ENCODE results near the gene TBC1D22B. TPM values are rescaled to one million over a fixed set of nuclear protein-coding genes. Genes with fewer than 3 reads are reported as not detected.
A peak's percentile ranks its signal among the peaks of the same experiment; 100 is the strongest.

Gene TBC1D22B
- total and polyA plus RNA-seq, 2 of the 13 experiments (the other 11 are each of a cell fraction or from before 2014, with no cell fraction given), result 9.7 to 12.9 TPM

DNA sequence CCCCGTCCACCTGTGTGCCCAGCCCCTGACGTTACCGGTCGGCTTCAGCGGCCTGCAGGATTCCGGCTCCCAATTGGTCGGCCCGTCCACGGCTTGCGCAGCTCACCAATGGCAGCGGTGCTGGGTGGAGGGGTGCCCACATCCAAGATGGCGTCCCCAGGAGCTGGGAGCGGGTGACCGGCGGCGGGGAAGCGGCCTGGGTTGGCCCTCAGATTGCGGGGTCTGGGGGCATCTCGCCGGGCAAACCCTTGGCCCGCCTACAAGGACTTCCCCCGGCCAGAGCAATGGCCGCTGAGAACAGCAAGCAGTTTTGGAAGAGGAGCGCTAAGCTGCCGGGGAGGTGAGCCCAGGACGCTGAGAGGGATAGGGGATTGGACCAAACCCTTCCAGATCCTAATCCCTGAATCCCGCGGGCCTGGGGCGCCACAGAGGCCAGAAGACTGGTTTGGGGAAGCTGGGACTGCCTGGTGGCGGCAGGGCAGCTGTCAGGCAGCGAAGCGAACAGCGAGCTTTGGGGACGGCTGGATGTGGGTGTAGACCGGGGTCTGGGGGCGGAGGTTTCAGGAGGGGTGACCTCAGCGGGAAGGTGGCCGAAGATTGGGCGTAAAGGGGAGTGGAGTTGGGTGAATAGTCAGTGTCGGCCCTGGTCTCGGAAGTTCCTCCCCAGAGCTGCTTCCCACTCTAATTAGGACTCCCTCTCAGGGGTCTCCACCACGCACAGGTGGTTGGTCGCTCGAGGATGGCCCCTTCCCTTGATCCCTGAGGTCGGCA is at the start of gene TBC1D22B, which contains the start of gene TMEM217 (continued):
- peak; percentile 90 for TF ChIP-seq KMT2A (CRISPR knock-in tag; IDR thresholded peaks at IDR 0.05)
- TF ChIP-seq, protein P1, sequence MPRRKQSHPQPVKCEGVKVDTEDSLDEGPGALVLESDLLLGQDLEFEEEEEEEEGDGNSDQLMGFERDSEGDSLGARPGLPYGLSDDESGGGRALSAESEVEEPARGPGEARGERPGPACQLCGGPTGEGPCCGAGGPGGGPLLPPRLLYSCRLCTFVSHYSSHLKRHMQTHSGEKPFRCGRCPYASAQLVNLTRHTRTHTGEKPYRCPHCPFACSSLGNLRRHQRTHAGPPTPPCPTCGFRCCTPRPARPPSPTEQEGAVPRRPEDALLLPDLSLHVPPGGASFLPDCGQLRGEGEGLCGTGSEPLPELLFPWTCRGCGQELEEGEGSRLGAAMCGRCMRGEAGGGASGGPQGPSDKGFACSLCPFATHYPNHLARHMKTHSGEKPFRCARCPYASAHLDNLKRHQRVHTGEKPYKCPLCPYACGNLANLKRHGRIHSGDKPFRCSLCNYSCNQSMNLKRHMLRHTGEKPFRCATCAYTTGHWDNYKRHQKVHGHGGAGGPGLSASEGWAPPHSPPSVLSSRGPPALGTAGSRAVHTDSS (CRISPR knock-in tag; conservative IDR thresholded peaks at IDR 0.05), result no peak
- peak; percentile 90 for TF ChIP-seq ZNF124 (CRISPR knock-in tag; IDR thresholded peaks at IDR 0.05)
- TF ChIP-seq, protein P2, sequence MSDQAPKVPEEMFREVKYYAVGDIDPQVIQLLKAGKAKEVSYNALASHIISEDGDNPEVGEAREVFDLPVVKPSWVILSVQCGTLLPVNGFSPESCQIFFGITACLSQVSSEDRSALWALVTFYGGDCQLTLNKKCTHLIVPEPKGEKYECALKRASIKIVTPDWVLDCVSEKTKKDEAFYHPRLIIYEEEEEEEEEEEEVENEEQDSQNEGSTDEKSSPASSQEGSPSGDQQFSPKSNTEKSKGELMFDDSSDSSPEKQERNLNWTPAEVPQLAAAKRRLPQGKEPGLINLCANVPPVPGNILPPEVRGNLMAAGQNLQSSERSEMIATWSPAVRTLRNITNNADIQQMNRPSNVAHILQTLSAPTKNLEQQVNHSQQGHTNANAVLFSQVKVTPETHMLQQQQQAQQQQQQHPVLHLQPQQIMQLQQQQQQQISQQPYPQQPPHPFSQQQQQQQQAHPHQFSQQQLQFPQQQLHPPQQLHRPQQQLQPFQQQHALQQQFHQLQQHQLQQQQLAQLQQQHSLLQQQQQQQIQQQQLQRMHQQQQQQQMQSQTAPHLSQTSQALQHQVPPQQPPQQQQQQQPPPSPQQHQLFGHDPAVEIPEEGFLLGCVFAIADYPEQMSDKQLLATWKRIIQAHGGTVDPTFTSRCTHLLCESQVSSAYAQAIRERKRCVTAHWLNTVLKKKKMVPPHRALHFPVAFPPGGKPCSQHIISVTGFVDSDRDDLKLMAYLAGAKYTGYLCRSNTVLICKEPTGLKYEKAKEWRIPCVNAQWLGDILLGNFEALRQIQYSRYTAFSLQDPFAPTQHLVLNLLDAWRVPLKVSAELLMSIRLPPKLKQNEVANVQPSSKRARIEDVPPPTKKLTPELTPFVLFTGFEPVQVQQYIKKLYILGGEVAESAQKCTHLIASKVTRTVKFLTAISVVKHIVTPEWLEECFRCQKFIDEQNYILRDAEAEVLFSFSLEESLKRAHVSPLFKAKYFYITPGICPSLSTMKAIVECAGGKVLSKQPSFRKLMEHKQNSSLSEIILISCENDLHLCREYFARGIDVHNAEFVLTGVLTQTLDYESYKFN (CRISPR knock-in tag; conservative IDR thresholded peaks at IDR 0.05), result peak; percentile 58
- no peak for TF ChIP-seq TBL1XR1 (IDR thresholded peaks at IDR 0.05; ENCODE audit: borderline replicate concordance, low read length, partially characterized antibody)
- TF ChIP-seq ZNF224 (CRISPR knock-in tag; IDR thresholded peaks at IDR 0.05), result peak; percentile 75; the same call in 1 of the 2 replicates
- TF ChIP-seq, protein P3, sequence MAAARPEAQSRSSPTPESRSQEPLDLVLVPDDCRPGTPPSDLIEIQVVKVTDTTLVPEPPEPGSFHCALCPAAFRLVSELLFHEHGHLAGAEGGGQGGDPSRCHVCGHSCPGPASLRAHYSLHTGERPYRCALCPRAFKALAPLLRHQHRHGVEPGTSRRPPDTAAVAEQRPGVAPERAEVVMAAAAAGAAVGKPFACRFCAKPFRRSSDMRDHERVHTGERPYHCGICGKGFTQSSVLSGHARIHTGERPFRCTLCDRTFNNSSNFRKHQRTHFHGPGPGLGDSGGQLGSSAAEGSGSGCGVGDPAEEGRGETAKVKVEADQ (CRISPR knock-in tag; IDR thresholded peaks at IDR 0.05; ENCODE audit: borderline replicate concordance), result 0 out of 2 replicates have a peak, but pooled peaks have one; percentile 75
- peak; percentile 100 for TF ChIP-seq YY1 (IDR thresholded peaks at IDR 0.05; ENCODE audit: insufficient read depth, insufficient replicate concordance, low read depth, low read length)
- TF ChIP-seq ZNF572 (CRISPR knock-in tag; IDR thresholded peaks at IDR 0.05), result 0 out of 2 replicates have a peak, but pooled peaks have one; percentile 15
- TF ChIP-seq, protein P4, sequence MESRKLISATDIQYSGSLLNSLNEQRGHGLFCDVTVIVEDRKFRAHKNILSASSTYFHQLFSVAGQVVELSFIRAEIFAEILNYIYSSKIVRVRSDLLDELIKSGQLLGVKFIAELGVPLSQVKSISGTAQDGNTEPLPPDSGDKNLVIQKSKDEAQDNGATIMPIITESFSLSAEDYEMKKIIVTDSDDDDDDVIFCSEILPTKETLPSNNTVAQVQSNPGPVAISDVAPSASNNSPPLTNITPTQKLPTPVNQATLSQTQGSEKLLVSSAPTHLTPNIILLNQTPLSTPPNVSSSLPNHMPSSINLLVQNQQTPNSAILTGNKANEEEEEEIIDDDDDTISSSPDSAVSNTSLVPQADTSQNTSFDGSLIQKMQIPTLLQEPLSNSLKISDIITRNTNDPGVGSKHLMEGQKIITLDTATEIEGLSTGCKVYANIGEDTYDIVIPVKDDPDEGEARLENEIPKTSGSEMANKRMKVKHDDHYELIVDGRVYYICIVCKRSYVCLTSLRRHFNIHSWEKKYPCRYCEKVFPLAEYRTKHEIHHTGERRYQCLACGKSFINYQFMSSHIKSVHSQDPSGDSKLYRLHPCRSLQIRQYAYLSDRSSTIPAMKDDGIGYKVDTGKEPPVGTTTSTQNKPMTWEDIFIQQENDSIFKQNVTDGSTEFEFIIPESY (CRISPR knock-in tag; IDR thresholded peaks at IDR 0.05), result no peak
- TF ChIP-seq U2AF1 (optimal IDR thresholded peaks at IDR 0.05; ENCODE audit: low read depth, low read length), result no peak
- no peak for TF ChIP-seq MTA3 (CRISPR knock-in tag; IDR thresholded peaks at IDR 0.05)
- TF ChIP-seq ZBTB42 (CRISPR knock-in tag; IDR thresholded peaks at IDR 0.05), result 0 out of 2 replicates have a peak, but pooled peaks have one; percentile 24
- TF ChIP-seq, protein P5, sequence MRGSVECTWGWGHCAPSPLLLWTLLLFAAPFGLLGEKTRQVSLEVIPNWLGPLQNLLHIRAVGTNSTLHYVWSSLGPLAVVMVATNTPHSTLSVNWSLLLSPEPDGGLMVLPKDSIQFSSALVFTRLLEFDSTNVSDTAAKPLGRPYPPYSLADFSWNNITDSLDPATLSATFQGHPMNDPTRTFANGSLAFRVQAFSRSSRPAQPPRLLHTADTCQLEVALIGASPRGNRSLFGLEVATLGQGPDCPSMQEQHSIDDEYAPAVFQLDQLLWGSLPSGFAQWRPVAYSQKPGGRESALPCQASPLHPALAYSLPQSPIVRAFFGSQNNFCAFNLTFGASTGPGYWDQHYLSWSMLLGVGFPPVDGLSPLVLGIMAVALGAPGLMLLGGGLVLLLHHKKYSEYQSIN (CRISPR knock-in tag; IDR thresholded peaks at IDR 0.05; ENCODE audit: borderline replicate concordance), result no peak
- peak; percentile 54 for TF ChIP-seq PHF5A (CRISPR knock-in tag; IDR thresholded peaks at IDR 0.05; ENCODE audit: low read depth, unreplicated experiment)
- TF ChIP-seq JDP2 (CRISPR knock-in tag; IDR thresholded peaks at IDR 0.05; ENCODE audit: borderline replicate concordance), result no peak
- TF ChIP-seq, protein P6, sequence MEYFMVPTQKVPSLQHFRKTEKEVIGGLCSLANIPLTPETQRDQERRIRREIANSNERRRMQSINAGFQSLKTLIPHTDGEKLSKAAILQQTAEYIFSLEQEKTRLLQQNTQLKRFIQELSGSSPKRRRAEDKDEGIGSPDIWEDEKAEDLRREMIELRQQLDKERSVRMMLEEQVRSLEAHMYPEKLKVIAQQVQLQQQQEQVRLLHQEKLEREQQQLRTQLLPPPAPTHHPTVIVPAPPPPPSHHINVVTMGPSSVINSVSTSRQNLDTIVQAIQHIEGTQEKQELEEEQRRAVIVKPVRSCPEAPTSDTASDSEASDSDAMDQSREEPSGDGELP (IDR thresholded peaks at IDR 0.05; ENCODE audit: borderline replicate concordance, low read depth), result peak; percentile 92
- no peak; the same call in 2 of the 3 replicates for TF ChIP-seq MXI1 (IDR thresholded peaks at IDR 0.05; ENCODE audit: borderline replicate concordance, low read depth, low read length)

Data from HepG2 (cell line).